Fibroblast of the aortic adventitia (primary cell): Measurements from ENCODE around the gene SPATA19. TPM values are rescaled to one million over a fixed set of nuclear protein-coding genes. Genes with fewer than 3 reads are reported as not detected.

Experiments
- DNase-seq: peaks from one replicate; pipeline ENCODE4 v3.0.0-alpha.2; 2010; ENCODE audit warnings: low read depth
- H3K4me3 ChIP-seq: 2 replicates; pipeline ENCODE4 v1.5.1; 2011; ENCODE audit warnings: low read depth, mild to moderate bottlenecking, control low read depth, low read length, moderate library complexity
- total RNA-seq: library from RNA; depleted of rRNA; stranded (reverse); fragments of >200 nt; gene quantifications from 2 replicates; pipeline ENCODE4 v1.2.3, GENCODE V29; 2012; ENCODE audit warnings: low replicate concordance
- TF ChIP-seq, protein P1 (sequence below): IDR thresholded peaks from 2 replicates; pipeline ENCODE4 v1.5.1; 2011; ENCODE audit warnings: mild to moderate bottlenecking, low read length, control low read depth, inconsistent platforms; ENCODE audit not compliant: insufficient read depth

SPATA19 gene
- total RNA-seq, result not detected in 2 replicates

DNA sequence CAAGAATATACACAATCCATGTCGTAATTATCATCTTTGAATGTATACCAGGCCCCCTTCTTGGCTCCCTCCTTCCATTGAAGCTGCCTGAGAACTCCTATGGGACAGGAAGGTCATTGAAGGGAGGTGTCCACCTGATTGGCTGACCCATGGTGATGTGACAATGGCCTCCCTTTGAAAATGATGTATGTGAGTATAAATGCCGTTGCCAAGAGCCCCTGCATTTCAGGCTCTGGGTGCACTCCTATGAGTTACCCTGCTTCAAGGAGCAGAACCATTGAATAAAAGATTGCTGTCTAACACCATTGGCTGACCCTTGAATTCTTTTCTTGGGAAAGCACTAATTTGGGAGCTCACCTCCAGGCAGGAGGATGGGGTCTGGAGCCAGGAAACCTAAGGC is at the start of gene SPATA19:
Gene SPATA19 (minus strand): TSS at position 101 of the 400 bp plus-strand sequence. CDS start 67 bp downstream, at position 34.
- TF ChIP-seq, protein P1, sequence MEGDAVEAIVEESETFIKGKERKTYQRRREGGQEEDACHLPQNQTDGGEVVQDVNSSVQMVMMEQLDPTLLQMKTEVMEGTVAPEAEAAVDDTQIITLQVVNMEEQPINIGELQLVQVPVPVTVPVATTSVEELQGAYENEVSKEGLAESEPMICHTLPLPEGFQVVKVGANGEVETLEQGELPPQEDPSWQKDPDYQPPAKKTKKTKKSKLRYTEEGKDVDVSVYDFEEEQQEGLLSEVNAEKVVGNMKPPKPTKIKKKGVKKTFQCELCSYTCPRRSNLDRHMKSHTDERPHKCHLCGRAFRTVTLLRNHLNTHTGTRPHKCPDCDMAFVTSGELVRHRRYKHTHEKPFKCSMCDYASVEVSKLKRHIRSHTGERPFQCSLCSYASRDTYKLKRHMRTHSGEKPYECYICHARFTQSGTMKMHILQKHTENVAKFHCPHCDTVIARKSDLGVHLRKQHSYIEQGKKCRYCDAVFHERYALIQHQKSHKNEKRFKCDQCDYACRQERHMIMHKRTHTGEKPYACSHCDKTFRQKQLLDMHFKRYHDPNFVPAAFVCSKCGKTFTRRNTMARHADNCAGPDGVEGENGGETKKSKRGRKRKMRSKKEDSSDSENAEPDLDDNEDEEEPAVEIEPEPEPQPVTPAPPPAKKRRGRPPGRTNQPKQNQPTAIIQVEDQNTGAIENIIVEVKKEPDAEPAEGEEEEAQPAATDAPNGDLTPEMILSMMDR, result no peak
- no peak for DNase-seq
- H3K4me3 ChIP-seq, result no peak within 1 kb of the TSS

- TF ChIP-seq, protein P1, result no peak
- no peak for DNase-seq
- H3K4me3 ChIP-seq, result no peak overlapping the region
These were observed 49.8 kb upstream of the SPATA19 start for GRCh38 chr11:133895061-133895479.

GRCh38 chr11:133893381-133893780 is 48.1 kb upstream of the SPATA19 start:
- no peak overlapping the region for H3K4me3 ChIP-seq
- TF ChIP-seq, protein P1, result no peak
- DNase-seq, result no peak

DNA sequence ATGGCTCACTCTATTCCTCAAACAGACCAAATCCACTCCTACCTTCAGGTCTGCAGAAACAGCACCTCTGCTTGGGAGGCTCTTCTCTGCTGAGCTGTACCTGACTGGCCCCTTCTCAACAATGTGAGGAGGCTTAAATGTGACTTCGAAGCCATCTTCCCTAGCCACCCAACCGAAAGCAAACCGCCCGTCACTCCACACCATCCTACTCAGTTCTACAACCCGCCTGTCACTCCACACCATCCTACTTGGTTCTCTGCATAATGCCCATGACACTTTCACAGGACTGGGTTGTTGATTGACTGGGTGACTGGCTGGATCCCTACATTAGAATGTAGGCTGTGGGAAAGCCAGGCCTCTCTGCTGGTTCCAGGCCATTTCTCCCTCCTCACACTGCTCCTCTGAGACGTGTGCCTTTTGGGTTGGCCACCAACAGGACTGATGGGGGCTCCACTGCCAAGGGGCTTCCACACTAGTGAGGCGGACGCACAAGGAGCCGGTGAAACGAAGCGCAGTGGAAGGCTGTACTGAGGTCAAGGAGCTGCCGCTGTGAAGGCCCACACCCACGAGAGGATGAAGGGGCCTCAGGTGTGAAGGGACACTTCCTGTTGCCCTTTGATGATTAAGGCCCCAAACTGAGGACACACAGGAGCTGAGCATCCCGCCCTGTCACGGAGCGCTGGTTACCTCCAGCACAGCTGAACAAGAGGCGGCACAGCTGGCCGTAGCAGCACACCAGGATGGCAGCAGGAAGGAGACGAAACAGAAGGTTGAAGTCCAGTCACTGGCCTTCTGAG is 47.5 kb upstream of the SPATA19 start:
- DNase-seq, result no peak
- TF ChIP-seq, protein P1, result no peak
- H3K4me3 ChIP-seq, result no peak overlapping the region

DNA sequence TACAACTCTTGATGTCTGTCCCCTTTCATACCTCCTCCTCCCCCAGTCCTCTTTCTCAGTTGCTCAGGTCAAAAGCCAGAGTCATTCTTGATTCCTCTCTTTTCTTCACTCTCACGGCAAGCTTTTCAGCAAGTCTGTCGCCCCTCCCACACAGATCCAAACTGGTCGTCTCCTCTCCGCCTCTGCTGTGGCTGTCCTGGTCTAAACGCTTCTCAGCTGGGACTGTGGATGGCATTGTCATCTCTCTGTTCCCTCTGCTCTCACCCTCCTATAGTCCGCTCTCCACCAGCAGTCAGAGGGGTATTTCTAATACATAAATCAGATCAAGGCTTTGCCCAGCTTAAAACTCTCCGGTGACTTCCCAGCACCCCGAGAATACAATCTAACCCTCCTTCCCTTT is 46.8 kb upstream of the SPATA19 start:
- TF ChIP-seq, protein P1, result no peak
- no peak for DNase-seq
- H3K4me3 ChIP-seq, result no peak overlapping the region

DNA sequence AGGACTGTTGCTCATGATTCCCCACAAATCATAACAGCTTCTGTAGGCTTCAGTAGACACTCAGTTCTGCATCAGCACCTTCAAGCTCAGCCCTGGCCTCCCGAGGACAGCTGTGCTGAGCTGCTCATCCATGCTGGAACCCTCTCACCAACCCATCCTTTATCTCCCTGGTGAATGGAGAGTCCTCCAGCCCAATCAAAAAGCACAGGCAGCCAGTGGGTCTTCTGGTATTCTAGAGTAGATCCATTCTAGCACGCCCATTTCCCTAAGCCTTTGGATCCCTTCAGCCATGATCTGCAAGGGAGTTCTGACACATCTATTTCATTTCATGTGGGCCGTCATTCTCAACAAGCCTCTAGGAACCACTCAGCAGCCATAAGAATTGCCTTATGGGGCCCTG is 44.6 kb upstream of the SPATA19 start:
- H3K4me3 ChIP-seq, result no peak overlapping the region
- TF ChIP-seq, protein P1, result no peak
- no peak for DNase-seq
